Caki2 (cell line): ENCODE results near the gene ZIC2. TPM values are rescaled to one million over a fixed set of nuclear protein-coding genes. Genes with fewer than 3 reads are reported as not detected.
"Not testable (repeated sequence)": the region's sequence is repeated elsewhere in the genome, so short reads cannot be mapped to it uniquely, and the experiment has no call there.

Experiments
- DNase-seq: peaks from one replicate; pipeline ENCODE4 v3.0.0-alpha.2; 2015; ENCODE audit warnings: low read depth
- in situ Hi-C: cut with HindIII; loops from 2 replicates; pipeline ENCODE4 v1.10.0; 2016; ENCODE audit warnings: low sequenced_read_pairs, low pct_unique_long_range_greater_than_20kb, mixed read lengths
- total RNA-seq: library from RNA; depleted of rRNA; stranded (reverse); fragments of >200 nt; shearing (Covaris generic); gene quantifications from 2 replicates; pipeline ENCODE4 v1.2.3, GENCODE V29; 2014; ENCODE audit warnings: low replicate concordance

ZIC2 gene
- total RNA-seq, 1 experiment from 2014 or later: 4.1 TPM

- DNase-seq: no peak
- in situ Hi-C loops: no loop called here
Observed at GRCh38 chr13:99991013-99991827, 9.6 kb downstream of the ZIC2 start.

GRCh38 chr13:99991828-99992775 is 10.5 kb downstream of the ZIC2 start:
- in situ Hi-C loops: no loop called here
- no peak for DNase-seq

- peak; percentile 28 for DNase-seq
- in situ Hi-C loops: no loop called here
Observed at GRCh38 chr13:99992949-99993351, 11.4 kb downstream of the ZIC2 start.

GRCh38 chr13:99993660-99994637 is 12.4 kb downstream of the ZIC2 start:
- no peak for DNase-seq
- in situ Hi-C loops: no loop called here

- no peak for DNase-seq
- in situ Hi-C loops: no loop called here
Observed at GRCh38 chr13:99994638-99995020, 13.0 kb downstream of the ZIC2 start.

- DNase-seq: no peak
- in situ Hi-C loops: no loop called here
Observed at GRCh38 chr13:99995104-99995588, 13.6 kb downstream of the ZIC2 start.

GRCh38 chr13:99995589-99996380 is 14.2 kb downstream of the ZIC2 start:
- DNase-seq: no peak
- in situ Hi-C loops: no loop called here

GRCh38 chr13:99996381-99996973 is 14.9 kb downstream of the ZIC2 start:
- no peak for DNase-seq
- in situ Hi-C loops: no loop called here

GRCh38 chr13:99997702-99998214 is 16.2 kb downstream of the ZIC2 start:
- no peak for DNase-seq
- in situ Hi-C loops: no loop called here

- no peak for DNase-seq
- in situ Hi-C loops: no loop called here
Observed at GRCh38 chr13:99998261-99998660, 16.7 kb downstream of the ZIC2 start.

- in situ Hi-C loops: no loop called here
- no peak for DNase-seq
Observed at GRCh38 chr13:100014621-100015020, 33.0 kb downstream of the ZIC2 start.

GRCh38 chr13:100019780-100020356 is 38.3 kb downstream of the ZIC2 start:
- no peak for DNase-seq
- in situ Hi-C loops: no loop called here

- in situ Hi-C loops: no loop called here
- DNase-seq: no peak
Observed at GRCh38 chr13:100022798-100023197, 41.2 kb downstream of the ZIC2 start.

- DNase-seq: no peak
- in situ Hi-C loops: no loop called here
Observed at GRCh38 chr13:100024023-100024422, 42.4 kb downstream of the ZIC2 start.

- in situ Hi-C loops: no loop called here
- DNase-seq: no peak
Observed at GRCh38 chr13:100029933-100030332, 48.3 kb downstream of the ZIC2 start.

GRCh38 chr13:100032642-100033041 is 51.1 kb downstream of the ZIC2 start:
- DNase-seq, in situ Hi-C loops: not testable (repeated sequence)
